Measurements from ENCODE around the gene PAPSS2. TPM values are rescaled to one million over a fixed set of nuclear protein-coding genes. Genes with fewer than 3 reads are reported as not detected.

The PAPSS2 gene
- total RNA-seq, 2 experiments from 2014 or later: 0.08 TPM; not detected in 1

DNA sequence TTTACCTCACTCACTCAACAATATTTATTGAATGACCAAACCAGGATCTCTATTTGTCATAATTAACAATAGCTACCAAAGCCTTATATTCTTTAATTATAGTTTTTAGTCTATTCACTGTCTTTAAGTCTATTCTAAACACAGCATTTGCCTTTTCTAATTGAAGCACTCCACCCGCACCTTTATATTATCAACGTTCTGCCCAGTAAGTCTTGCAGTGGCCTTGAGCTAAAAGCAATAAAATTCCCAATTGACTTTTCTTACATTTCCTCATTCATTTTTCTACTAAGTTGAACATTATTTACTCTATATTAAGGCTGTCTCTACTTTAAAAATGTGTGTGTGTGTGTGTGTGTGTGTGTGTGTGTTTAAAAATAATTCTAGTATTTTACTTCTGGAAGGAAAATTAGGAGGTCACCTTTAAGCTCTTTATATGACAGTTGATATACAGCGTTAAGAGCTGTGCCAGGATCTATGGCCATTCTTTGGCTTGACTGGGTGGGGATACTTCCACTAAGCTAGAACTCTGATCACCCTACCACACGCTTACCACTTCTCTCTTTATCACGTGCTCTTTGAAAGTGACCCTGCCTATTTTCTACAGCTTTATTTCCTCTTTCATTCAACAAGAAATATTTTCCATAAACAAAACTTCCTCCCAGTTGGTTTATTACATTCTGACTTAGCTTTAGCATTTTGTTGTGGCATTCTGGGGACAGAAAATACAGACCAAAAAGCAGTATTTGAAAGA lies 8.8 kb downstream of the PAPSS2 start:
- Mint-ChIP-seq H3K27ac (no peak overlapping the region), H3K4me3 (no peak overlapping the region), H3K36me3 (ENCODE audit: low read depth) (no peaks in the 10 kb centered on the region), H3K9me3 (no peaks in the 10 kb centered on the region), H3K4me1 (peaks cover 3% of the 10 kb centered on the region), H3K27me3 (peaks cover 10% of the 10 kb centered on the region)
- ChIA-PET POLR2A (no interaction called here), CTCF (interaction anchor here (1.3 kb wide), 1 partner anchor 16 kb away, joined by 3 read pairs; no protein-coding TSS in a partner anchor)
- no peak for DNase-seq

DNA sequence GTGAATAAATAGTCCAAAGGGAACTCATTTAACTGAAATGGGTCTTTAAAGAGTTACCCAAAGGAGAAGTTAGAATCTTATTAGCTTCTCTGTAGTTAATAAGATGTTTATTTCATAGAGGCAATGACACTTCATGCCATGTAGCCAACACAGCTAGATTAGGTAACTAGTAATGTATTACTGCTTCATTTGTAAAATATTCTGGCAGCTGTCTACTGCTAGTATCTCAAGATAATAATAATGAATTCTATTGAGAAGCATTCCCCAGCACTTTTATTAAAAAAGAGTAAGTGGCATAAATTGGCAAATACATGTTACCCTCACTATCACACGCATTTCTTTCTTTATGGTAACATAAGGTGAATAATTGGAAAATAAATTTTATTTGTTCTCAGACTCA lies 10.1 kb downstream of the PAPSS2 start:
- peaks cover 3% of the 10 kb centered on the region for H3K4me1 Mint-ChIP-seq
- POLR2A ChIA-PET: no interaction called here
- peaks cover 6% of the 10 kb centered on the region for H3K27me3 Mint-ChIP-seq
- H3K4me3 Mint-ChIP-seq: no peak overlapping the region
- H3K36me3 Mint-ChIP-seq (ENCODE audit: low read depth): no peaks in the 10 kb centered on the region
- no peak overlapping the region for H3K27ac Mint-ChIP-seq
- no peak for DNase-seq
- no peaks in the 10 kb centered on the region for H3K9me3 Mint-ChIP-seq
- CTCF ChIA-PET: interaction anchor here (1.3 kb wide), 1 partner anchor 9 kb away, joined by 3 read pairs; no protein-coding TSS in a partner anchor

DNA sequence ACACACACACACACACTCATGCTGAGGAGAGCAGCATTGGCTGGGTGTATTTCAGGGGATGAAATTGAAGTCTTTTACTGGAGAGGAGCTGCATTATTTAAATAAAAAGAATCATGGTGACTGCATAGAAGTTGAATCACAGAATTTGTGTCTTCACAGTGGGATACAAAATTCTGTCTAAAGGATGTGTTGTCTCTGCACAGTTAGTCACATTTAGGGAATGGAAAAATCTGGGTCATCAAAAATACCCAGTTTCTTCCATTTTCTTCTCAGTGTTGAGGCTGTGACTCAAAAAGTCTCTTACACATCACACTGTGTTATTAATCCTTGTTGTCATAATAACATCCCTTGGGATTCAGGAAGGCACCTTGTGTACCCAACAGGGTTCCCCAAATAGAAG lies 10.9 kb downstream of the PAPSS2 start:
- Mint-ChIP-seq H3K36me3 (ENCODE audit: low read depth) (no peaks in the 10 kb centered on the region), H3K27ac (no peak overlapping the region), H3K27me3 (peaks cover 6% of the 10 kb centered on the region), H3K9me3 (no peaks in the 10 kb centered on the region), H3K4me1 (peaks cover 3% of the 10 kb centered on the region), H3K4me3 (no peak overlapping the region)
- no peak for DNase-seq
- ChIA-PET POLR2A (no interaction called here), CTCF (interaction anchor here (0.6 to 1.3 kb wide), 2 partner anchors 10 to 25 kb away, joined by 3 read pairs; no protein-coding TSS in a partner anchor)

DNA sequence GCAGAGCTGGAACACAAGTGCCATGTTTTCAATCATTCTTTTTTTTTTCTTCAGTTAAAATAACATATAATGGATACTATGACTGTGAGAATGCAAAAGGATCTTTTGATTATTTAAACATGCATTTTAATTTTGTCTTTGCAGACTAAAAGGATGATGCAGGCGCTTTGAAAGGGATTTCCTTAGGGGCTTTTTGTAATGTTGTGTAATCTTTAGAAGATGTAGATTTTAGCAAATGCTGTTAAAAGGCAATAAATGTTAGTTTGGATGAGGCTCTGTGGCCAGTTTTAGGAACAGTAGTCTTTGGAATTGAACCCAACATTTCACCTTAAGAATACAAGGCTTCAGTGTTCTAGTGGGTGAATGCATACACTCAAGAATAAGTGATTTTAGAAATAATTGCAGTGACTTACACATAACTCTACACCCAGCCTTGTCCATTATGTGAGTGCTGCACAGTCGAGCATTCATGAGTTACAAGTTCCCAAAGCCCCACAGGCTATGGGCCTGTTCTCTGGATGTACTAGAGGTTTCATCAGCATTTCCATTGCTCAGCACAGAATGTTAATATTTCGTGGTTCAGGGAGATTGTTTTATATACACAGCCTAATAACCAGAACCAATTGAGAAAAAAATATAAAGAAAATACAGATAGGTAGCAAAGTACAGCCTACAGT lies 11.6 kb downstream of the PAPSS2 start:
- H3K4me3 Mint-ChIP-seq: no peak overlapping the region
- no peaks in the 10 kb centered on the region for H3K9me3 Mint-ChIP-seq
- ChIA-PET POLR2A (no interaction called here), CTCF (interaction anchor here (0.5 to 0.6 kb wide), 2 partner anchors 26 to 468 kb away, joined by 3 read pairs; no protein-coding TSS in a partner anchor)
- no peak for DNase-seq
- H3K27ac Mint-ChIP-seq: no peak overlapping the region
- no peaks in the 10 kb centered on the region for H3K36me3 Mint-ChIP-seq (ENCODE audit: low read depth)
- H3K27me3 Mint-ChIP-seq: peaks cover 6% of the 10 kb centered on the region
- peaks cover 3% of the 10 kb centered on the region for H3K4me1 Mint-ChIP-seq

DNA sequence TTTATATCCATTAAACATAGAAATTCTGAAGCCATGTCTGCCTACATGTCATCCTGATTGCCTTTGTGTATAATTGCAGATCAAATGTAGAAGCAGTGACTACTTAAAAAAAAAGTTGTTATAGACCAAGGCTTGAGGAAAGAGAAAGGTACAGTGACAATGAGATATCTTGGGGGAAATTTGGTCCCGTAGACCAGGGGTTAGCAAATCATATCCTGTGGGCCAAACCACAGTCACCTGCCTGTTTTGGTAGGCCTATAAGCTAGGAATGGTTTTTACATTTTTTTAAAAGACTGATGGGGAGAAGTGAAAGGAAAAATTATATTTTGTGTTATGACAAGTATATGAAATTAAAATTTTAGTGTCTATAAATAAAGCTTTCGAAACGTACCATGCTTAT lies 12.9 kb downstream of the PAPSS2 start:
- Mint-ChIP-seq H3K27ac (no peak overlapping the region), H3K4me1 (peaks cover 3% of the 10 kb centered on the region), H3K27me3 (peaks cover 9% of the 10 kb centered on the region), H3K4me3 (no peak overlapping the region), H3K9me3 (no peaks in the 10 kb centered on the region), H3K36me3 (ENCODE audit: low read depth) (no peaks in the 10 kb centered on the region)
- CTCF ChIA-PET: no interaction called here
- POLR2A ChIA-PET: no interaction called here
- no peak for DNase-seq

DNA sequence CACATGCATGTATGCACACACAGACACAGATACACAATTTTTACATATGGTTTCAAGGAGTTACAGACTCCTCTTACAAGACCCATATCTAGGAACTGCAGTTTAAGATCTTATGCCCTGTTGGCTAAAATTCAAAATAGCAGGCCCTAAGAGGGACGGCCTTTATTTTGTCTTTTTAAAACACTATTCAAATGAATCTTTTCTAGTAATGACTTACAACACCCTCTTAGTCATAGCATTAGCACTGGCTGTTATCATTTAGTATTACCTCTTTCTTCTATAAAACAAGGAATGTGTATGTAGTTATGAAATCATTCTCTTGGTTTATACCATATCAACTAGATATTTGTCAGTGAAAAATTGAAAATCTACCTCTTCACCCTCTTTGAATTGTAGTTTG lies 15.3 kb downstream of the PAPSS2 start:
- Mint-ChIP-seq H3K36me3 (ENCODE audit: low read depth) (no peaks in the 10 kb centered on the region), H3K27me3 (peaks cover 19% of the 10 kb centered on the region), H3K27ac (no peak overlapping the region), H3K9me3 (no peaks in the 10 kb centered on the region), H3K4me1 (peaks cover 3% of the 10 kb centered on the region), H3K4me3 (no peak overlapping the region)
- CTCF ChIA-PET: no interaction called here
- POLR2A ChIA-PET: no interaction called here
- no peak for DNase-seq

DNA sequence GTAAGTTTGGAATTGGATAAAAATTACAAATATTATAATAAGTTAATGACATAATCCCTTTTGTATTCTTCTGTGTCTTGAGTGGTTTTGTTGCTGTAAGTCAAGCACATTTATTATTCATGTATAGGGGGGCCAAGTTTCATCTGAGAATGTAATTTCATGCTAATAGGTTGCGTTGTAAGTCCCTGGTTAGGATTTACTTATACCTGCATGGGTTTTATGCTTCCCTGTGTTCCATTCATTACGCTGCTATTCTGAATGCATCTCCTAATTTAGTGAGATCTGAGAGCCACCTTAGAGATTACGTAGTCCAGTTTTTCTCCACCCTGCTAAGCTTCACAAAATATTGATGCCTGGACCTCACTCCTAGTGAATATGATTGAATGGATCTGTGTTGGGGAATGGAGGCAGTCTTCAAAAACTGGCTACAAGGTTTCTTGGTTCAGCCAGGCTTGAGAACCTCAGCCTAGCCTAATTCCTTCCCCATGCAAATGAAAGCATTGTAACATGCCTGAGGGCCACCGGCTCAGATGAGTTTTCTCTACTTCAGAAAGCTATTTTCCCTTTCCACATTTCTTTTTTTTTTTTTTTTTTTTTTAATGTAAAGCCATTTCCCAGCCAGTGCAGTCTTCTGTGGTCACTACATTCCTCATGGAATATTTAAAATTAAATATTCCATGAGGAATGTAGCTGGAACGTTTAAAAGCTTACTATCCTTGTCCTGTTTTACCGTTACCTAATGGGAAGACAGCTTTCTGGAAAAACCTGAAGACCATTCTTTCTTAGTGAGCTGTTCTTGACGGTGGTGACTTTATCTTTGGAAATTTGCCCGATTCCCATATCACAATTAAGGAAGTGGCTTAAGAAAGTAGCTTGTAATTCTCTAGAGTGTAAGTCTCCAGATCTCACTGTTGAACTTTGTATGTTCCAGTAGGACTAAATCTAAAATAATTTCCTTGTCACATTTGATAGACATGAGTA lies 16.0 kb downstream of the PAPSS2 start:
- Mint-ChIP-seq H3K27me3 (peaks cover 14% of the 10 kb centered on the region), H3K36me3 (ENCODE audit: low read depth) (no peaks in the 10 kb centered on the region), H3K27ac (no peak overlapping the region), H3K4me1 (peaks cover 3% of the 10 kb centered on the region), H3K4me3 (no peak overlapping the region), H3K9me3 (no peaks in the 10 kb centered on the region)
- ChIA-PET CTCF (no interaction called here), POLR2A (no interaction called here)
- no peak for DNase-seq

DNA sequence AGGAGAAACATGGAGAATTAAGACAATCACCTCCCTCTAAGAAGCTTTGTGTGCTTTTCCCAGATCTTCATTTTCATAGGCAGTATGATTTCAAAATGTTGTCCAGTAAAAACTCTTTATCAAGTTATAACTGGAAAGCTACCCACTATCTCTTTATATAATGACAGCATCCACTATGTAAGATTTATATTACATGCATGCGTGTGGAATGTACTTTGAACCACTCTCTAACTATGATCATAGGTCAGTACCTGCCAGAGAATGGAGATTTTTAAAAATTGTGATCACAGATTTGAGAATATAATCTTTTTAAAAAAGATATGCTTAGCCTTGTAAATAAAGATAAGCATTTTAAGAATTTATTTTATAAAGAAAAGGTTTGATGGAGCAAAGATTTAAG lies 17.9 kb downstream of the PAPSS2 start:
- CTCF ChIA-PET: no interaction called here
- peaks cover 16% of the 10 kb centered on the region for H3K27me3 Mint-ChIP-seq
- H3K27ac Mint-ChIP-seq: no peak overlapping the region
- H3K36me3 Mint-ChIP-seq (ENCODE audit: low read depth): no peaks in the 10 kb centered on the region
- POLR2A ChIA-PET: no interaction called here
- H3K9me3 Mint-ChIP-seq: no peaks in the 10 kb centered on the region
- peaks cover under 1% of the 10 kb centered on the region for H3K4me1 Mint-ChIP-seq
- no peak overlapping the region for H3K4me3 Mint-ChIP-seq
- no peak for DNase-seq

DNA sequence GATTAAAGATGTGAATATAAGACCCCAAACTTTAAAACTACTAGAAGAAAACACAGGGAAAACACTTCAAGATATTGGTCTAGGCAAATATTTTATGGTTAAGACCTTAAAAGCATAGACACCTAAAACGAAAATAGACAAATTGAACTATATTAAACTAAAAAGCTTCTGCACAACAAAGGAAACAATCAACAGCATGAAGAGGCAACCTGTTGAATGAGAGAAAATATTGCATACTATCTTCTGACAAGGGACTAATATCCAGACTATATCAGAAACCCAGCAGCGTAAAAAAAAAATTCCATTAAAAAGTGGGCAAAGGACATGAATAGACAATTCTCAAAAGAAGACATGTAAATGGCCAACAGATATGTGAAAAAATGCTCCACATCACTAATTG lies 18.6 kb downstream of the PAPSS2 start:
- ChIA-PET CTCF (no interaction called here), POLR2A (no interaction called here)
- H3K9me3 Mint-ChIP-seq: no peaks in the 10 kb centered on the region
- H3K4me1 Mint-ChIP-seq: no peaks in the 10 kb centered on the region
- H3K27me3 Mint-ChIP-seq: peaks cover 16% of the 10 kb centered on the region
- no peaks in the 10 kb centered on the region for H3K36me3 Mint-ChIP-seq (ENCODE audit: low read depth)
- H3K27ac Mint-ChIP-seq: no peak overlapping the region
- DNase-seq: no peak
- no peak overlapping the region for H3K4me3 Mint-ChIP-seq

DNA sequence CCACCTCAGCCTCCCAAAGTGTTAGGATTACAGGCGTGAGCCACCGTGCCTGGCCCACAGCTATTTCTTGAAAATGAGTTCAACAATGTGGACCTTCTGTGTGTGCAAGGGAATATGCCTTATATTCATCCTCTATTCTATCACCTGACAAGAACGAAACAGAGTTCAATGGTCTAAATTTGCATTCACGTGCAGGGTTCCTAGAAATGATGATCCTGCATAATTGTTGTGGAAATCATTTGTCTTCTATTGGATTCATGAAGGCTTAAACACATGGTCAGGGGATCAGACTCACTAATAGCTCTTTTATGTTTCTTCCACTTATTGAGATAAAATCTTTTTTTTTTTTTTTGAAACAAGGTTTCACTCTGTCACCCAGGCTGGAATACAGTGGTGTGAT lies 23.7 kb downstream of the PAPSS2 start:
- CTCF ChIA-PET: no interaction called here
- no peak for DNase-seq
- Mint-ChIP-seq H3K4me3 (no peak overlapping the region), H3K27me3 (peaks cover 10% of the 10 kb centered on the region), H3K9me3 (no peaks in the 10 kb centered on the region), H3K4me1 (no peaks in the 10 kb centered on the region), H3K36me3 (ENCODE audit: low read depth) (no peaks in the 10 kb centered on the region), H3K27ac (no peak overlapping the region)
- POLR2A ChIA-PET: no interaction called here

DNA sequence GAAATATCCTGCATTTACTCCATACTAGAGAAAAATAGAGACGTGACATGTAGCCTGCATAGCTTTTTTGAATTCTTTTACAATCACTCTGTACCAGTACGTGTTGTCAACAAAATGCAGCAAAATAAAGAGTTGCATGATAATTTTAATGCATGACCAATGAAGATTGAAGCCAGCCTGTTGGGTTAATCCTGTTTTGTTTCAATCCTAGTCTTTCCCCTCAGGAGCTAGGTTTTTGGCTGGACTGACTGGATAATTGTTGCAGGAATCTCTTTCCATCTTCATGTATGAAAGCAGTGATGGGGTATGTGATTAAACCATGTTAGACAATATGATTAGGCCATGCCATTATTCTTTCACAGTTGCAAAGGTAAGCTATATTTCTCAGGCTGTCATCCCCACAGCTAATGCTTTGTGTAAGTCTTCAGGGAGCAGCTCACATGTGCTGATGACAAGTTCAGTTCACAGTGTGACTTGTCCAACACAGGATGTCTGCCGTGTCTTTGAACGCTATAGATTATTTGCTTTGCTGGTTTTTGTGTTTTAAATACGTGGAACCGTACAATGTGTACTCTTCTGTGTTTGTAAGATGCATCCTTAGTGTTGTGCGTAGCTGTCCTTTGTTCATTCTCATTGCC lies 24.4 kb downstream of the PAPSS2 start:
- Mint-ChIP-seq H3K9me3 (no peaks in the 10 kb centered on the region), H3K36me3 (ENCODE audit: low read depth) (no peaks in the 10 kb centered on the region), H3K27ac (no peak overlapping the region), H3K4me3 (no peak overlapping the region), H3K4me1 (no peaks in the 10 kb centered on the region), H3K27me3 (peaks cover 4% of the 10 kb centered on the region)
- DNase-seq: no peak
- CTCF ChIA-PET: interaction anchor here (0.7 kb wide), 1 partner anchor 16 kb away, joined by 3 read pairs; no protein-coding TSS in a partner anchor
- POLR2A ChIA-PET: no interaction called here

DNA sequence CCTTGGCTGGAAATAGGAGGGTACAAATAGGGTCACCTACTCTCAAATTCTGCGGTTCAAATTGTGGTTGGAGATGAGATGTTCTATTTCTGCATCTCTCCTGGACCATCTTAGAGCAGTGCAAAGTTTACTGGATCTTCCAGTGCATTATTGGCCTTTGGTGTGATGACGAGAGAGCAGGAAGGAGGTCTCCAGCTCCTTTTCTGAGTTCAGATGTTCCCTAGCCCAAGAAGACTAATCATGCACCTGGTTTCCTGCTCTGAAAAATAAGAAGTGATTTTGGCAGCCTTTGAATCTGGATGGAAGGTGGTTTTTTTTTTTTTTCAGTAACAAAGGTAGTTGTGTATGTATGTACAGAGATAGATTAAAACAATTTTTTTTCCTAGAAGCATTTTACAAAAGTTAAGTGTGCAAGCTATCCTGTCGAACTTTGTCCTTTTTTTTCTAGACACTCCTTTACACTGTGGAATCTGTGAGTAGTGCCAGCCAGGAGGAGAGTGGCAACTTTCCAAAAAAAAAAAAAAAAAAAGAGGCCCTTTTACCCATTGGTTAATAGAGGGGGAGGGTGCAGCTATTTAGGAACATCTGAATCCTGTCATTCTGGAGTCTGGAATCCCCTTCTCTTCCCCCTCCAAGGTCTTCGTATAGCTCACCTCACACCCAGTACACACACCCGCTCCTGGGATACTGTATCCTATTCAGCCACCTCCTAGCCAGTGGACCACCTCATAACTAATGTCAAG lies 26.3 kb downstream of the PAPSS2 start:
- CTCF ChIA-PET: interaction anchor here (0.6 kb wide), 1 partner anchor 851 kb away, joined by 3 read pairs; no protein-coding TSS in a partner anchor

More for the DNA sequence above, 26.3 kb downstream of the PAPSS2 start:
- no peak overlapping the region for H3K4me3 Mint-ChIP-seq
- H3K27me3 Mint-ChIP-seq: peaks cover 3% of the 10 kb centered on the region
- POLR2A ChIA-PET: no interaction called here
- H3K9me3 Mint-ChIP-seq: no peaks in the 10 kb centered on the region
- H3K27ac Mint-ChIP-seq: no peak overlapping the region
- no peak for DNase-seq
- no peaks in the 10 kb centered on the region for H3K4me1 Mint-ChIP-seq
- no peaks in the 10 kb centered on the region for H3K36me3 Mint-ChIP-seq (ENCODE audit: low read depth)

Data from activated CD4-positive, alpha-beta T cell treated with anti-CD3 and anti-CD28 coated beads, Interleukin-2, amount 10 ng/mL, durations not matched to agents 7 days and 5 days (primary cell).